Muscle of leg (tissue), 11 donors: Measurements from ENCODE around the gene MAPK8. TPM values are rescaled to one million over a fixed set of nuclear protein-coding genes. Genes with fewer than 3 reads are reported as not detected.
A peak's percentile ranks its signal among the peaks of the same experiment; 100 is the strongest.

ENCODE experiments used
- DNase-seq: peaks from one replicate; pipeline ENCODE4 v3.0.0; 2013
- H3K27ac ChIP-seq: one replicate; pipeline ENCODE4 v1.5.1; 2013; ENCODE audit warnings: mild to moderate bottlenecking, low read length, control low read depth
- H3K27me3 ChIP-seq: one replicate; pipeline ENCODE4 v1.6.1; 2013; ENCODE audit warnings: low read length; ENCODE audit not compliant: control insufficient read depth, insufficient read depth
- H3K36me3 ChIP-seq: one replicate; pipeline ENCODE4 v1.6.1; 2013; ENCODE audit warnings: low read length; ENCODE audit not compliant: control insufficient read depth, insufficient read depth
- H3K4me1 ChIP-seq: one replicate; pipeline ENCODE4 v1.6.1; 2013; ENCODE audit warnings: low read length; ENCODE audit not compliant: control insufficient read depth, insufficient read depth
- H3K4me3 ChIP-seq: one replicate; pipeline ENCODE4 v1.5.1; 2013; ENCODE audit warnings: low read length, control low read depth
- H3K9me3 ChIP-seq: replicated peaks from 2 replicates; pipeline ENCODE4 v1.6.1; 2013; ENCODE audit warnings: low read depth, low read length; ENCODE audit not compliant: control insufficient read depth
- WGBS: methylation state at CpG from one replicate; pipeline ENCODE4 v1.1.5; 2013; ENCODE audit warnings: missing lambda C conversion rate; ENCODE audit not compliant: insufficient coverage; 5-methylcytosine and 5-hydroxymethylcytosine counted together
- polyA plus RNA-seq, 8 donors: library from polyadenylated mRNA; unstranded; fragments of 120-200 nt; gene quantifications; one replicate each; pipeline versions ENCODE4 v1.2.1 to v1.2.3, GENCODE V29; 2013; ENCODE audit warnings: inconsistent platforms in 1 of 8, low replicate concordance in 1 of 8; ENCODE audit not compliant: insufficient read length in 8 of 8, insufficient read depth in 1 of 8
- total RNA-seq: library from RNA; stranded (reverse); fragments of 120-200 nt; gene quantifications from one replicate; pipeline ENCODE4 v1.2.4, GENCODE V29; 2013

Gene MAPK8
- total and polyA plus RNA-seq, 9 donors: 26.0 to 45.5 (median 32.2) TPM

DNA sequence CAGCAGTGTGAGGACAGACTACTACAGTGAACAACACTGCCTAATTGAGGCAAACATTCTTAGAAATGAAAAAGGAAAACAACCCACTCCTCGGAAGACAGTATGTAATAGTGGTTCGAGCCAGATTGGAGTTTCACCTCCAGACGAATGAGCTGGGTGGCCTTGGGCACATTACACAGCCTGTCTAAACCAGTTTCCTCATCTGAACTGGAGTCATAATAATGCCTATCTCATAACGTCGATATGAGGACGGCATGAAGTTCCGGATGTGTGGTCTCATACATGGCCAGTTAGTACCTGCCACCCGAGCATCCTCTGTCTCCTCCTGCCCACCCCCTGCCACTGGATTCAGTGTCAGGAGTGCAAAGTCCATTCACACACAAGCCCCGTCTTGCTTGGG lies 16.2 kb upstream of the MAPK8 start:
- 89% methylated on average over 9 of the region's 9 CpGs for WGBS
- DNase-seq: no peak
- Histone ChIP-seq H3K4me1 (peaks cover 10% of the 10 kb centered on the region), H3K27ac (no peak overlapping the region), H3K4me3 (no peak overlapping the region), H3K36me3 (no peaks in the 10 kb centered on the region), H3K9me3 (no peaks in the 10 kb centered on the region), H3K27me3 (peaks cover 3% of the 10 kb centered on the region)

DNA sequence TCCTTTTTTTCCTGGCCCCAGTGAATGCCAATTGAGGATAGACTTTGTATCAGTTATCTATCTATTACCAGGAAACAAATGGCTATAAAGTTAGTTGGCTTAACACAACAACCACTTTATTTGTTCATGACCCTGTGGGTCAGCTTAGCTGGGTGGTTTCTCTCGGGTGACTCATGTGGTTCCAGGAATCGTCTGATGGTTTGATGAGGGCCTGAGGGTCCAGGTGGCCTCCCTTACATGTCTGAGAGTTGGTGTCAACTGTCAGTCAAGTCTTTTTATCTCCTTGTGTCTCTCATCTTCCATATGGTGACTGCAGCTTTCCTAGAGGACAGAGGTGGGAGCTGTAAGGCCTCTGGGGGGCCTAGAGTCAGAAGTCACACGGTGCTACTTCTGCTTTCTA lies 15.3 kb upstream of the MAPK8 start:
- H3K4me3 ChIP-seq: no peak overlapping the region
- H3K9me3 ChIP-seq: no peaks in the 10 kb centered on the region
- H3K27ac ChIP-seq: no peak overlapping the region
- no peaks in the 10 kb centered on the region for H3K36me3 ChIP-seq
- DNase-seq: no peak
- peaks cover 6% of the 10 kb centered on the region for H3K4me1 ChIP-seq
- H3K27me3 ChIP-seq: no peaks in the 10 kb centered on the region
- 44% methylated on average over 2 of the region's 3 CpGs for WGBS

DNA sequence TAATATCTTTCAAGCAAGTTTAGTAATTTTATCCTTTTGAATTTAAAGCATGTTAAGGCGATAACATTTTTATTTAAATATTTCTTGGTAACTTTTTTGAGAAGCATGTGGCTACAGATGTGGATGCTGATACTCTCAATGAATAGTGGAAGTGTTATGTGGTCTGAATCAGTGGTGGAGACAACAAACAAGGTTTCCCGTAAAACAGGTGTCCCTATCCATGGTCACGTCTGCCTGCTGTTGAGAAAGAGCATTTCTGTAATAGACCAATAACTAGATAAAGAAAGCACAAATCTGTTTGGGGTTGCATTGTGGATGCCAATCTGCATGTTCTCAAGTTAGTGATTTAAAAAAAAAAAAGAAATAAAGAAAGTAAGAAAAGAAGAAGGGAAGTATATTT lies 13.9 kb upstream of the MAPK8 start:
- Histone ChIP-seq H3K36me3 (no peaks in the 10 kb centered on the region), H3K27me3 (no peaks in the 10 kb centered on the region), H3K9me3 (no peaks in the 10 kb centered on the region), H3K27ac (no peak overlapping the region), H3K4me3 (no peak overlapping the region), H3K4me1 (peaks cover 4% of the 10 kb centered on the region)
- WGBS: no CpG with 5 or more reads among the region's 3 CpGs
- DNase-seq: no peak

DNA sequence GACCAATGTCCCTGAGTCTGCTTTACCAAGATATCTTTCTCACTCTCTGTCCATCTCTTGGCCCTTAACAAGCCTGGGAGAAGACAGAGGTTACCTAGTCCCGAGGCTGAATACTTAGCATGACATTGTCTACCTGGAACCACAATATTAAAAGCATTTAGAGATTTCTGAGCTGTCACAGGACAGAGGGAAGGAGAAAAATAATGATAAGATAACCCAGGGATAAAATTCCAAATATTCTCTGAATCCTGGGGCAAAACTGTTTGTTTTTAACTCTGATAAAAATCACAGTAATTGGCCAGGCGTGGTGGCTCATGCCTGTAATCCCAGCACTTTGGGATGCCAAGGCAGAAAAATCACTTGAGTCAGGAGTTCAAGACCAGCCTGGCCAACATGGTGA lies 12.0 kb upstream of the MAPK8 start:
- H3K4me1 ChIP-seq: no peaks in the 10 kb centered on the region
- 78% methylated on average over 1 of the region's 2 CpGs for WGBS
- no peaks in the 10 kb centered on the region for H3K36me3 ChIP-seq
- no peak overlapping the region for H3K27ac ChIP-seq
- no peak for DNase-seq
- H3K9me3 ChIP-seq: no peaks in the 10 kb centered on the region
- no peak overlapping the region for H3K4me3 ChIP-seq
- H3K27me3 ChIP-seq: peaks cover 2% of the 10 kb centered on the region

DNA sequence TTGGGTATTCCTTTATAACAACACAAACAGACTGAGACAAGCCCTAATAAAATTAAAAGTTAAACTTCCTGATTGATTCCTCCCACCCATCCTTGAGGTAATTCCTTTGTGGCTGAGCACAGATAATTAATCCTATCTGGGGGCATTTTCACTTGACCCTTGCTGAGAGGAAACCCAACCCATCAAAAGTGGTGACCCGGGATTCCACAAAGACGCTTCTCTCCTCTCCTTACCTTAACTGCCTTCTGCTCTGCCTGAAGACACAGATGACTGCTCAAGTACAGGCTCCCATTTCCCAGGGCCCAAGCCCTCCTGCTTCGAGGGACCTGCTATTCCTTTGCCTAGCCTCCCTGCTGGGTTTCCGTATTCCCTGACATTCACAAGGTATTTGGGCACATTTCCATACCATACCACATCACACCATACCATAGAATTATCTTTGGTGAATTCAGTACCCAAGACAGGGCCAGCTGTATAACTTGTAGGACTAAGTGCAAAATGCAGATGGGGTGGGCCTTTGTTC lies 9.8 kb upstream of the MAPK8 start:
- H3K4me3 ChIP-seq: no peak overlapping the region
- no peak overlapping the region for H3K27ac ChIP-seq
- peaks cover 4% of the 10 kb centered on the region for H3K27me3 ChIP-seq
- H3K9me3 ChIP-seq: no peaks in the 10 kb centered on the region
- no peak for DNase-seq
- H3K4me1 ChIP-seq: no peaks in the 10 kb centered on the region
- 54% methylated on average over 4 of the region's 4 CpGs for WGBS
- H3K36me3 ChIP-seq: no peaks in the 10 kb centered on the region

DNA sequence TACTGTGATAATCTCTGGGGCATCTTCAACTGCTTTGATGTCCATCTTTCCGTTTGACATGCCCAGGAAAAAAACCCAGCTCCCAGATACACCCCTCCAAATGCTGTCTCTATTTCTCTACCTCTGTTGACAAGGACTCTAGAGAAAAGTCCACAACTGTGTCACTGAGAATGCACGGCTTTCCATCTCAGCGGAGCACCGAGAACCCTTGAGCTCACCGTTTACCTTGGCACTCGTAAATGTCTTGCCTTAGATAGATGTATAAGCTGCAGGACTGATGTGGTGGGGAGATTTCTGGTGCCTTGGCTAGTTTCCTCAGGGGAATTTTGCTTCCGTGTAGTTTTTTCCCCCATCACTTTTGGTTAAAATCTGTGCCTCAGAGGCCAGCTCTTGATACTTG lies 7.4 kb upstream of the MAPK8 start:
- no peak overlapping the region for H3K27ac ChIP-seq
- H3K4me3 ChIP-seq: no peak overlapping the region
- H3K27me3 ChIP-seq: peaks cover 4% of the 10 kb centered on the region
- 60% methylated on average over 5 of the region's 7 CpGs for WGBS
- no peaks in the 10 kb centered on the region for H3K36me3 ChIP-seq
- H3K9me3 ChIP-seq: no peaks in the 10 kb centered on the region
- no peaks in the 10 kb centered on the region for H3K4me1 ChIP-seq
- no peak for DNase-seq

DNA sequence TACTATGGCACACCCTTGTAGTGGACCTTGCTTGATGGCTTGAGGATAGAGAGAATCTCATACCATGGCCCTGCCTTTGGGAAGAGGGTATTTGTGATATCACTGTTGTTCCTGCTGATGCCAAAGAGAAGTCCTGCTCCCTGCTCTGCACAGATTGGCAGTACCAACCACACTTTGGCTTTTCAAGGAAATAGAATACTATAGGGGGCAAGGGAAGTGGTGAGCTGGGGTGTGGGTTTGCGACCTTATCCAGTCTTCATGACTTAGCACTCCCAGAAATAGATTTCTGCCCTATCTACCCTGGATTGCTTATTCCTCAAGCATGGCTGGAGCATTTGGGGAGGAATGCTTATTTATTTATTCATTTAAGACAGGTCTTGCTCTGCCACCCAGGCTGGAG lies 6.8 kb upstream of the MAPK8 start:
- WGBS: no CpG with 5 or more reads among the region's 1 CpG
- H3K9me3 ChIP-seq: no peaks in the 10 kb centered on the region
- H3K27ac ChIP-seq: no peak overlapping the region

DNA sequence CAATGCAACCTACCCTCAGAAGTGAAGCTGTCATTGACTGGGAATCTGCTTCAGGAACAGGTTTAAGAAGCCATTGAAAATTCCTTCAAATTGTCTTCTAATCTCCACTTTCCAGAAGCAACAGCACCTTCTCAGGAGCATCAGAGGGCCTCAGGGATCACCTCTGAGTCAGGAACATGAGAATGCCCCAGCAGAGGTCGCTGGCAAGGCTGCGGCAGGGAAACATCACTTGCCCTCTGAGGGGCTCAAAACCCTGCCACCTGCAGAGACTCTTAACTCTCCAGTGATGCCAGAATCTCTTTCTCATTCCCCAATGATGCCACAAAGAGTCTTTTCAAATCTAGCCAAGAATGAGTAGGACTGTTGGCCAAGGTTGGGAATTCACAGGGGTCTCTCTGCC lies 5.9 kb upstream of the MAPK8 start:
- Histone ChIP-seq H3K27ac (no peak overlapping the region), H3K36me3 (no peaks in the 10 kb centered on the region), H3K27me3 (peaks cover 4% of the 10 kb centered on the region), H3K4me1 (no peaks in the 10 kb centered on the region), H3K9me3 (no peaks in the 10 kb centered on the region), H3K4me3 (no peak overlapping the region)
- no peak for DNase-seq
- WGBS: no CpG with 5 or more reads among the region's 2 CpGs

More for the DNA sequence above, 6.8 kb upstream of the MAPK8 start:
- DNase-seq: no peak
- Histone ChIP-seq H3K27me3 (peaks cover 4% of the 10 kb centered on the region), H3K36me3 (no peaks in the 10 kb centered on the region), H3K4me1 (no peaks in the 10 kb centered on the region), H3K4me3 (no peak overlapping the region)

DNA sequence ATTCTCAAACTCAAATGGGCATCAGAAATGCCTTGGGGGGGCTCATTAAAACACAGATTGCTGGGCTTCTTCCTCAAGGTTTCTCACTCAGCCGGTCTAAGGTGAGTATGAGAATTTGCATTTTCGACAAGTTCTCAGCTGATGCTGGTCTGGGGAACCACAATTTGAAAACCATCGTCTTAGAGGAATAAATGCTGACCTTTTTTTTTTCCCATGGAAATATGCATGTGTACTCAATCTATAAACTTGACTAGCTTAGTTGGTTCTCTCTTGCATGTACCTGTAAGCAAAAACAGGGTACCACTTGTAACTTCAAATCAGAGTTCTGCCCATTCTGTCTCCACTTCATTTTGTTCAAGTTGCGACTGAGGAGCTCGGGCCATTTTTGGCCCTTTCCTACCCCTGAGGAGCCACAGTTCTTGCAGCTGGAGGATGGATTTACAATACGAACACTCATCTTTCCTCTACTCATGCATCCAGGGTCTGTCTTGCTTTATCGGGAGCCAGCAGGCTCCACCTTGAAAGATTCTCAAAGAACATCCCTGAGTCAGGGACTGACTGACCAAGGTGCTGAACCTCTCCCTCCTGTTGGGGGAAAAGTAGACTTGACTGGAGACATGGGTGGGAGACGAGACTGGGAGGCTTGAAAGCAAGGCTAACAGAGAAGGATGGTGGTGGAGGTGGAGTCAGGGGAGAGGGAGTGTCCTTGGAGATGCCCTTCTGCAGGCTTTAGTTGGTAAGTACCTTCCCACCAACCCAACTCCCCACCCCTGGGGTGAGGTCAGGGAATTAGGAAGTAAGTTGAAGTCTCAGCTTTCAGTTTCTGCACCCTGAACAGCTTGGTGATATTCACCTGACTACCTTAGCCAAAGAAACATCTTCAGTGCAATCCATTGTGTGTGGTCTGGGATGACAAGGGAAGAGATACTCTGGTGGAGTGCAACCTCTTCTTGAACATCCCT lies 3.7 kb upstream of the MAPK8 start:
- Histone ChIP-seq H3K27me3 (peaks cover 4% of the 10 kb centered on the region), H3K36me3 (no peaks in the 10 kb centered on the region), H3K9me3 (no peaks in the 10 kb centered on the region), H3K4me3 (no peak overlapping the region), H3K4me1 (peaks cover 3% of the 10 kb centered on the region), H3K27ac (no peak overlapping the region)
- 84% methylated on average over 4 of the region's 8 CpGs for WGBS
- no peak for DNase-seq

DNA sequence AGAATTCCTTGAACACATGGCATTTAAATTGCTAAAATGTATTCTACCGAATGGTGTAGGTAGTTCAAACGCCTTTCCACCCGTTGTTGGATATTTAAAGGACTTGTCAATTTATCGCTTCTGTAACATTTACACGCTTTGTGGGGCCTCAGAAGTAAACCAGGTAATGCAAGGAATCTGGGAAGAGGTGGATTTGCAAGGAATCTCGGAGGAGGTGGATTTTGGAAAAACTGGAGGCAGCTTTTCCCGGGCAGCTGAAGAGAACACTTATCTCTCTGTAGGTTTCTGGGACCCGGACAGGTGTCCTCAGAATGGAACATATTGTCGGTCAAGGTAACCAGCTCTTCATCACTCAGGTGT lies 592 bp upstream of the MAPK8 start:
- Histone ChIP-seq H3K36me3 (no peaks in the 10 kb centered on the region), H3K27ac (peak overlapping the region; percentile 40), H3K4me1 (peaks cover 5% of the 10 kb centered on the region), H3K27me3 (no peaks in the 10 kb centered on the region), H3K4me3 (peak overlapping the region; percentile 36), H3K9me3 (no peaks in the 10 kb centered on the region)
- 48% methylated on average over 6 of the region's 9 CpGs for WGBS
- DNase-seq: no peak
